Measurements from ENCODE around the gene OR51E2. TPM values are rescaled to one million over a fixed set of nuclear protein-coding genes. Genes with fewer than 3 reads are reported as not detected.

Gene OR51E2
- total and polyA plus RNA-seq, 4 donors, result not detected

GRCh38 chr11:4636136-4636535 lies 61.5 kb downstream of the OR51E2 start:
- H3K27ac ChIP-seq (ENCODE audit: low read depth in 1 of 2, low read length in 1 of 2), result no peak overlapping the region
- H3K27me3 ChIP-seq (ENCODE audit: control insufficient read depth in 3 of 3, insufficient read depth in 3 of 3, low read length in 2 of 3), result peaks cover 0 to 11% (median 0%) of the 10 kb centered on the region in 3 donors
- TF ChIP-seq, protein P1, sequence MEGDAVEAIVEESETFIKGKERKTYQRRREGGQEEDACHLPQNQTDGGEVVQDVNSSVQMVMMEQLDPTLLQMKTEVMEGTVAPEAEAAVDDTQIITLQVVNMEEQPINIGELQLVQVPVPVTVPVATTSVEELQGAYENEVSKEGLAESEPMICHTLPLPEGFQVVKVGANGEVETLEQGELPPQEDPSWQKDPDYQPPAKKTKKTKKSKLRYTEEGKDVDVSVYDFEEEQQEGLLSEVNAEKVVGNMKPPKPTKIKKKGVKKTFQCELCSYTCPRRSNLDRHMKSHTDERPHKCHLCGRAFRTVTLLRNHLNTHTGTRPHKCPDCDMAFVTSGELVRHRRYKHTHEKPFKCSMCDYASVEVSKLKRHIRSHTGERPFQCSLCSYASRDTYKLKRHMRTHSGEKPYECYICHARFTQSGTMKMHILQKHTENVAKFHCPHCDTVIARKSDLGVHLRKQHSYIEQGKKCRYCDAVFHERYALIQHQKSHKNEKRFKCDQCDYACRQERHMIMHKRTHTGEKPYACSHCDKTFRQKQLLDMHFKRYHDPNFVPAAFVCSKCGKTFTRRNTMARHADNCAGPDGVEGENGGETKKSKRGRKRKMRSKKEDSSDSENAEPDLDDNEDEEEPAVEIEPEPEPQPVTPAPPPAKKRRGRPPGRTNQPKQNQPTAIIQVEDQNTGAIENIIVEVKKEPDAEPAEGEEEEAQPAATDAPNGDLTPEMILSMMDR (IDR thresholded peaks at IDR 0.05; ENCODE audit: control extremely low read depth, extremely low read depth), result no peak
- H3K9ac ChIP-seq (ENCODE audit: insufficient read depth in 1 of 2, low read length in 2 of 2), result no peak overlapping the region
- no peak for DNase-seq
- no peaks in the 10 kb centered on the region for H3K9me3 ChIP-seq (ENCODE audit: control insufficient read depth in 4 of 4, insufficient read depth in 3 of 4, low read length in 3 of 4)
- no peak overlapping the region for H3K4me3 ChIP-seq
- no peak for ATAC-seq (ENCODE audit: insufficient read depth, low FRiP score)
- H3K36me3 ChIP-seq (ENCODE audit: control insufficient read depth in 4 of 4, insufficient read depth in 4 of 4, low read length in 4 of 4), result no peaks in the 10 kb centered on the region
- 80 to 86% methylated on average over 2 of the region's 2 CpGs for WGBS, 2 donors
- no peaks in the 10 kb centered on the region for H3K4me1 ChIP-seq (ENCODE audit: control insufficient read depth in 5 of 5, insufficient read depth in 5 of 5, low read length in 5 of 5)

Other genes with a start within 250 kb of the OR51E2 start
- under 1 TPM in 1 of 2 donors, not detected in 1; 0.67 TPM for gene OR52K2, start 248.6 kb downstream of the OR51E2 start, total RNA-seq
- gene OR52K2, start 248.6 kb downstream of the OR51E2 start, polyA plus RNA-seq, result under 1 TPM in 1 of 2 donors, not detected in 1; 0.06 TPM
- gene OR52K1, start 215.2 kb downstream of the OR51E2 start, total RNA-seq, result under 1 TPM in 1 of 2 donors, not detected in 1; 0.18 TPM
- gene OR52K1, start 215.2 kb downstream of the OR51E2 start, polyA plus RNA-seq, result under 1 TPM in 1 of 2 donors, not detected in 1; 0.01 TPM
- not detected for gene OR52M1, start 152.7 kb downstream of the OR51E2 start, total RNA-seq
- gene OR52M1, start 152.7 kb downstream of the OR51E2 start, polyA plus RNA-seq, result not detected
- not detected for gene OR52I2, start 116.1 kb downstream of the OR51E2 start, total RNA-seq
- not detected for gene OR52I2, start 116.1 kb downstream of the OR51E2 start, polyA plus RNA-seq
- gene OR52I1, start 103.8 kb downstream of the OR51E2 start, total RNA-seq, result not detected
- not detected for gene OR52I1, start 103.8 kb downstream of the OR51E2 start, polyA plus RNA-seq
- 10 to 100 TPM; 15.0 to 18.6 TPM for gene TRIM68, start 89.6 kb downstream of the OR51E2 start, total RNA-seq
- 1 to 10 TPM; 5.6 to 7.5 TPM for gene TRIM68, start 89.6 kb downstream of the OR51E2 start, polyA plus RNA-seq
- not detected for gene OR51D1, start 60.4 kb downstream of the OR51E2 start, total RNA-seq
- gene OR51D1, start 60.4 kb downstream of the OR51E2 start, polyA plus RNA-seq, result not detected
- gene OR51E1, start 53.9 kb downstream of the OR51E2 start, total RNA-seq, result under 1 TPM in 1 of 2 donors, not detected in 1; 0.60 TPM
- gene OR51E1, start 53.9 kb downstream of the OR51E2 start, polyA plus RNA-seq, result under 1 TPM in 1 of 2 donors, not detected in 1; 0.01 TPM
- gene MMP26, start 6.9 kb upstream of the OR51E2 start, total RNA-seq, result not detected
- gene MMP26, start 6.9 kb upstream of the OR51E2 start, polyA plus RNA-seq, result not detected
- gene OR51F1, start 72.1 kb upstream of the OR51E2 start, total RNA-seq, result not detected
- not detected for gene OR51F1, start 72.1 kb upstream of the OR51E2 start, polyA plus RNA-seq
- gene OR52R1, start 106.5 kb upstream of the OR51E2 start, total RNA-seq, result not detected
- not detected for gene OR52R1, start 106.5 kb upstream of the OR51E2 start, polyA plus RNA-seq
- not detected for gene OR51F2, start 123.5 kb upstream of the OR51E2 start, total RNA-seq
- gene OR51F2, start 123.5 kb upstream of the OR51E2 start, polyA plus RNA-seq, result not detected
- not detected for gene OR51S1, start 151.4 kb upstream of the OR51E2 start, total RNA-seq
- gene OR51S1, start 151.4 kb upstream of the OR51E2 start, polyA plus RNA-seq, result not detected
- gene OR51T1, start 184.0 kb upstream of the OR51E2 start, total RNA-seq, result not detected
- not detected for gene OR51T1, start 184.0 kb upstream of the OR51E2 start, polyA plus RNA-seq
- not detected for gene OR51A7, start 205.9 kb upstream of the OR51E2 start, total RNA-seq
- gene OR51A7, start 205.9 kb upstream of the OR51E2 start, polyA plus RNA-seq, result not detected
- gene OR51G2, start 221.5 kb upstream of the OR51E2 start, total RNA-seq, result not detected
- gene OR51G2, start 221.5 kb upstream of the OR51E2 start, polyA plus RNA-seq, result not detected
- not detected for gene OR51G1, start 226.5 kb upstream of the OR51E2 start, total RNA-seq
- not detected for gene OR51G1, start 226.5 kb upstream of the OR51E2 start, polyA plus RNA-seq
- gene OR51A4, start 249.8 kb upstream of the OR51E2 start, total RNA-seq, result not detected
- gene OR51A4, start 249.8 kb upstream of the OR51E2 start, polyA plus RNA-seq, result not detected